Activated CD4-positive, alpha-beta T cell treated with anti-CD3 and anti-CD28 coated beads, Interleukin-2, amount 50 U/mL, for 4 hours (primary cell): ENCODE results near the gene BEND6.

ENCODE experiments used
- DNase-seq, 2 experiments: peaks; one replicate each; pipeline ENCODE4 v3.0.0-alpha.2; 2020

BEND6 gene

DNA sequence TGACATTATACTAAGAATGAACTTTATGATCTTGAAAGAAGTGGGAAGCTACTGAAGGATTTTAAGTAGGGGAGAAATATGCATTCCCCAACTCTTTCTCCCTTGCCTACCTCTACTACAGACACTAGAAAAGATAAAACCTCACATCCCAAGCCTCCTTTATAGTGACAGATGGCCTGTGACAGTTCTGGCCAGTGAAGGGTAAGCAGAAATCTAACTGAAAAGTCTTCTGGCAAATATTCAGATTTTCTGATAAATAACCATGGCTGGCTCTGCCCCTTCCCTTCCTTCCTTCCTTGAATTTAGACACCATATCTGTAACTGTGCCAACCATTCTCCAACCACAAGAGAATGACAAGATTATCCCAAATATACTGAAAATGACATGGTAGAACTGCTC, 10.2 kb upstream of the BEND6 start:
- DNase-seq, result no peak

- DNase-seq, result no peak
Measured at GRCh38 chr6:56946368-56946767, 8.5 kb upstream of the BEND6 start.

- no peak for DNase-seq
Measured at GRCh38 chr6:56947924-56948323, 7.0 kb upstream of the BEND6 start.

- no peak for DNase-seq
Measured at GRCh38 chr6:56949265-56949664, 5.6 kb upstream of the BEND6 start.

GRCh38 chr6:56949925-56950495, 4.9 kb upstream of the BEND6 start:
- no peak for DNase-seq

- DNase-seq, result no peak
Measured at GRCh38 chr6:56951049-56951831, 3.7 kb upstream of the BEND6 start.

DNA sequence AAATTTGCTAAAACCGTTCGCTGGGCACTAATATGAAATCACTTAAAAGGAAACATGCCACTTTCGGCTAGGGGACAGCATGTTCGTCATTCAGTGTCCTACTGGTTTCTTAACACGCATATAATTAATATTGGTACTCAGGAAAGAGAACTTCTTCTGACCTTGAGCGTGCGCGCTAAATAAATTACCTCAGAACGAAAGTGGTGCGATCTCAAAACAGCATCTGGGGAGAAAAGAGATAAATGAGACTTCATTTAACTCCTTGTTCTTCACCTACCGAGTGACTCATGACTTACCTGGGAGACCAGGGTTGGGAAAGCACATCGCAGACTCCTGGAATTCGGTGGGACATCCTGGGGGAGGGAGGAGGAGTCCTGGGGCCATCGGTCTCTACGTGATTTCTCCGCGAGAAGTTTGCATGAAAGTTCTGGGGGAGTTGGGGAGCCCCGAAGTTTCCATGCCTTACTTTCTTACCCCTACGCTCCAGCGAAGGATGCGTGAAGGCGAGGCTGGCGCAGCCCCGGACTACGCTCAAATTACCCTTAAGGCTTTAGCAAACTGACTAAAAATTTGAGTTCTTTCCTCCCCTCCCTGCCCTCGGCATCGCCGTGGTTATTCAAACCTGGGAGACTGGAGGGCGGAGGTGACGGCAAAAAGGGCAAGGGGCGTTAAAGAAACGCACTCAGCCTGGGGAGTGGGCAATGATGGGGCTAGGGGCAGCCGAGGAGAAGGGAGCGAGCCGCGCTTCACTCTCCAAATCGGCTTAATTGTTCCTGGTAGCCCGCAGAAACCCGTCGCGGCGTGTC, 1.1 kb upstream of the BEND6 start:
- DNase-seq, result no peak

DNA sequence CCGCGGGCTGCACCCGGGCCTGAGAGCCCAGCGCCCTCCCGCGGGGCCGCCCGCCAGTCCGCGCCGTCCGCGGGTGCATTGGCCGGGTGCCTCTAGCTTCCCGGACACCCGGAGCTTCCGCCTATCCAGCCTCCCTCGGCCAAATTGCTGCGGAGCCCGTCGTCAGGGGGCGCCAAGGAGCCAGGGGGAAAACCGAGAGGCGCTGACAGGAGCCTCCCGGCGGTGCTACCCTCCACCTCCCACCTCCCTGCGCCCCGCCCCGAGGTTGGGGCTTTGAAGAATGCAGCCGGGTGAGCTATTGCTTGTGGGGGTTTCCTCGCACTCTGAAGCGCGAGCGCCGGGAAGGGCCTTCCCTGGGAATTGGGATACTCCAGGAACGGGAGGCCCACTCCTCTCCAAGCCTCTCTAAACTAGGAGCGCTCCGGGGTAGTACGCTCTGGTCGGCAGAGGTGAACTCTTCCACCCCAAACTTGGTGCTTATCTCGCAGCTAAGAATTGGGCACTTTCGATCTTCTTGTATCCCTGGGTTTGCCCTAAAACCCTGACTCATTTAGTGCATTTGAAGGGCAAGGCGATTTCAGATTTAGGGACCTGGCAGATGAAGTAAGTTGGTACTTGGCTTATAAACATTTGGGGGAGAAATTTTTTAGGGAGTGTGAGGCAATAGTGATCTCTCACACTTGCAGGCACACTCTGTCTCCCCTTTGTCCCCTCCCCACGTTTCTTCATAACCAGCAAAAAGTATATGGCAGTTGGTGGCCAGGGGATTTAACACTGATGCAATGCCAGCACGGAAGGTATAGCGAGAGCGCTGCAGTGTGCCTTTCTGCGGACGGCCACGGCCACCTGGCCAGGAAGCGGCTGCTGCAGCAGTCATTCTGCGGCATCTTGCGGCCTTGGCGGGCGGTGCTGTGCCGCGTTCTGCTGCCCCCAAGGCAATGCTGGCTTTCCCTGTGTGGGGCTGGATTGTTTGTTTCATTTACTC, 556 bp downstream of the BEND6 start:
- peak; percentile 29 to 34 for DNase-seq

DNA sequence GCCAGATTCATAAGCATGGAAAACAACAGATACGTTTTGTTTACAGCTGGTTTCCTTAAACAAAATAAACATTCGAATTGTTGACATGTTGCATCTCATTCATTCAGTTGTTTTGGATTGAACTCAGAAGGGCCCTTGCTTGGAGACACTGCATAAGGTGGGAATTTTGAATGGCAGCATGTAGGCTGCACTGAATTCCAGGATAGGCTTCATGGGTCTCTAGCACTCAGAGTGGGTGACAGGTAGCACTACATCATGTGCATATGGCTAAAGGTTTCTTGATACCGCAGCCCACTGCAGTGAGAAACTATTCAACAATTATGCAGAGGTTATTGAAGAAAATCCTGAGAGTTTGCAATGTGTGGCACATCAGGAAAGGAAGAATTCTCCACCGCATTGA, 1.6 kb downstream of the BEND6 start:
- DNase-seq, result no peak

DNA sequence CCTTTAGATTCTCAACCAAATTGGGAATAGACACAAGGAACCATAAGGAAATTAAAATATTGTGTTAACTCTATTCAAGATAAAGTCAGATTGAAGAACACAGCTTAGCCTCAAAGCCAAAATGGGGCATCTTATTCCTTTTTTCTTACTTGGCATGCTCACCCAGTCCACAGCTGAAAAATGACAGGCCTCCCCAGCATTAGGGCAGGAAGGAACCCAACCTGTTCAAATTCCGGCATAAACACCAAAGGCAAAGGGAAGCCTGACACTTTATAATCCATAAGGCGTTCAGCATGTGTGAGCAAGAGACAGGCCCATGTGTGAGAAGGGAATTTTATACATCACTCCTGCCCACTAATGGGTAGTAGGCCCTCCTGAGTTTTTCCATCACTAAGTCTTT, 2.9 kb downstream of the BEND6 start:
- DNase-seq, result no peak

- no peak for DNase-seq
Measured at GRCh38 chr6:56958481-56958880, 3.6 kb downstream of the BEND6 start.

GRCh38 chr6:56959094-56959493, 4.2 kb downstream of the BEND6 start:
- no peak for DNase-seq

- no peak for DNase-seq
Measured at GRCh38 chr6:56959938-56960337, 5.0 kb downstream of the BEND6 start.

DNA sequence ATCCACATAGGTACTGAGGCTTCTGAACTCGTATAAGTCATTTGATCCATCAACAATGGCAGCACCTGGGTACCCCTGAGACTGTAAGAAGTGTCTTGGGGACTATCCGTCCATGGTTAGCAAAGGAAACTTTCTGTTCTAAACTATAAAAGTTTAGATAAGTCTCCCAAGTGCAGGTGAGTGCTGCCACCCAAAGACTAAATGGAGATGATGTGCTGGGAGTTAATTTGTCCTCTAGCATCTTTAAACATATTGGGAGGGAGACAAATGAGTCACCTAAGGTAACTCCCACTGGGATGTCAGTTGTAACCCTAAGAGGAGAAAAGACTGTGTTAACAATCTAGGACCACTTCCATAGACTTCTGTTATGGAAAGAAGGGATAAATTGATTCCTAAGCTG, 6.2 kb downstream of the BEND6 start:
- DNase-seq, result no peak

GRCh38 chr6:56962441-56962840, 7.5 kb downstream of the BEND6 start:
- DNase-seq, result no peak

GRCh38 chr6:56963043-56963442, 8.1 kb downstream of the BEND6 start:
- DNase-seq, result no peak

GRCh38 chr6:56963793-56964192, 8.9 kb downstream of the BEND6 start:
- no peak for DNase-seq

DNA sequence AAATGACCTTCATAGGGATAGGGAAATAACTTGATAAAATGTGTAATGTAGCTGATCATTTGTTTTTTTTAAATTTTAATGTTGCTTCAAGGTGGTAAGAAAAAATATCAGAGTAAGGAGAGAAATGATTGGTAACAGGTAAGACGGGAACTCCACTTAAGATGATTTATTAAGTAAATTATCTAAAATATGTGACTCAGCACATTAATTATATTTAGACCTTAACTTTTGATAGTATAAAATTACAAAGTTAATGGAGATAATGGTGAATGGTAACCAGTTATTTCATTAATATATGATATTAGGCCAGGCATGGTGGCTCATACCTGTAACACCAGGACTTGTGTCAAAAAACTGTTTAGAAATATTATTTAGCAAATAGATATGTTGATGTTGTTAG, 10.2 kb downstream of the BEND6 start:
- DNase-seq, result no peak

- DNase-seq, result no peak
Measured at GRCh38 chr6:56970849-56971248, 15.9 kb downstream of the BEND6 start.

DNA sequence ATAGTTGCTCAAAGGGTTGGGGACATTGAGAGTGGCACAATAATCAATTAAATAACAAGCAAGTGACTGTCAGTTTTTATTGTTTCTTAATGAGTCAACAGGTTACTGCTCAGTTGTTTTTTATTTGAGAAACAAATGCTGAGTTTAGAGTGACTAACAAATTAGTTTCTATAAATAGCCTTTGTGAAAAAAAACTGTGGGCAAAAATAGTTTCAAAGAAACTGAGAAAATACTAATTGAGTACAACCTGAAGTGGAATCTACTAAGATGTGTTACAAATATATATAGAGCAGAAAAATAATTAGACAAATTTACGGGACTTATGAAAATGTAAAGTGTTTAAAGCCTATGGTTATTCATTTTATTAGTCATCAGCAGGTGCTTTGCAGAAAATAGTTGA, 22.3 kb downstream of the BEND6 start:
- no peak for DNase-seq

- DNase-seq, result no peak
Measured at GRCh38 chr6:56978530-56978929, 23.6 kb downstream of the BEND6 start.

GRCh38 chr6:56984361-56984760, 29.5 kb downstream of the BEND6 start:
- no peak for DNase-seq

GRCh38 chr6:56984884-56985283, 30.0 kb downstream of the BEND6 start:
- no peak for DNase-seq
